ENCODE measurements around the gene SYNGR1. TPM values are rescaled to one million over a fixed set of nuclear protein-coding genes. Genes with fewer than 3 reads are reported as not detected.

The SYNGR1 gene
- total RNA-seq, 1 donor from 2014 or later: 11.0 TPM

GRCh38 chr22:39309881-39310714, 39.7 kb upstream of the SYNGR1 start:
- no peak for TF ChIP-seq EZH2 (IDR thresholded peaks at IDR 0.05)
- TF ChIP-seq CTCF (IDR thresholded peaks at IDR 0.05): no peak
- TF ChIP-seq EZH2phosphoT487 (IDR thresholded peaks at IDR 0.05): no peak
- no peak for DNase-seq (ENCODE audit: low spot score)
- Histone ChIP-seq H2AFZ (replicated peaks) (no peak overlapping the region), H3K27ac (no peak overlapping the region), H3F3A (ENCODE audit: low read depth) (peaks cover 69% of the 10 kb centered on the region), H3K36me3 (peaks cover 5% of the 10 kb centered on the region), H4K20me1 (ENCODE audit: low read depth) (peaks cover 58% of the 10 kb centered on the region), H3K9ac (no peak overlapping the region), H3K4me2 (no peak overlapping the region), H3K79me2 (ENCODE audit: low read depth) (peaks cover 18% of the 10 kb centered on the region), H3K4me3 (no peak overlapping the region), H3K4me1 (peaks cover 4% of the 10 kb centered on the region), H3K27me3 (no peaks in the 10 kb centered on the region), H3K9me3 (ENCODE audit: low read depth) (no peaks in the 10 kb centered on the region)
- Mint-ChIP-seq H3K36me3 (peaks cover 26% of the 10 kb centered on the region), H3K27me3 (ENCODE audit: insufficient read depth, low read depth) (peaks cover 9% of the 10 kb centered on the region), H3K4me3 (no peak overlapping the region), H3K4me1 (peaks cover 22% of the 10 kb centered on the region), H3K9me3 (no peaks in the 10 kb centered on the region), H3K27ac (no peak overlapping the region)

- TF ChIP-seq EZH2phosphoT487 (IDR thresholded peaks at IDR 0.05): no peak
- no peak for TF ChIP-seq EZH2 (IDR thresholded peaks at IDR 0.05)
- no peak for TF ChIP-seq CTCF (IDR thresholded peaks at IDR 0.05)
- H4K20me1 ChIP-seq (ENCODE audit: low read depth): peaks cover 75% of the 10 kb centered on the region
- H3K9ac ChIP-seq: no peak overlapping the region
- H3K4me3 ChIP-seq: no peak overlapping the region
- H2AFZ ChIP-seq (replicated peaks): no peak overlapping the region
- Mint-ChIP-seq H3K27me3 (ENCODE audit: insufficient read depth, low read depth) (peaks cover 12% of the 10 kb centered on the region), H3K27ac (no peak overlapping the region), H3K9me3 (no peaks in the 10 kb centered on the region), H3K4me1 (peaks cover 33% of the 10 kb centered on the region), H3K4me3 (peak overlapping the region; percentile 39), H3K36me3 (peaks cover 33% of the 10 kb centered on the region)
- H3K36me3 ChIP-seq: peaks cover 11% of the 10 kb centered on the region
- peaks cover 79% of the 10 kb centered on the region for H3F3A ChIP-seq (ENCODE audit: low read depth)
- no peaks in the 10 kb centered on the region for H3K27me3 ChIP-seq
- peaks cover 18% of the 10 kb centered on the region for H3K4me1 ChIP-seq
- peak overlapping the region; percentile 63 for H3K27ac ChIP-seq
- H3K79me2 ChIP-seq (ENCODE audit: low read depth): peaks cover 35% of the 10 kb centered on the region
- DNase-seq (ENCODE audit: low spot score): no peak
- no peak overlapping the region for H3K4me2 ChIP-seq
- H3K9me3 ChIP-seq (ENCODE audit: low read depth): no peaks in the 10 kb centered on the region
These were observed 38.0 kb upstream of the SYNGR1 start for GRCh38 chr22:39311592-39312400.

- Histone ChIP-seq H3K27me3 (no peaks in the 10 kb centered on the region), H3K4me3 (no peak overlapping the region), H2AFZ (replicated peaks) (no peak overlapping the region), H3K4me2 (no peak overlapping the region), H3F3A (ENCODE audit: low read depth) (peaks cover 84% of the 10 kb centered on the region), H3K9me3 (ENCODE audit: low read depth) (no peaks in the 10 kb centered on the region), H4K20me1 (ENCODE audit: low read depth) (peaks cover 81% of the 10 kb centered on the region), H3K79me2 (ENCODE audit: low read depth) (peaks cover 41% of the 10 kb centered on the region), H3K36me3 (peaks cover 11% of the 10 kb centered on the region), H3K9ac (no peak overlapping the region), H3K27ac (peak overlapping the region; percentile 63), H3K4me1 (peaks cover 24% of the 10 kb centered on the region)
- H3K9me3 Mint-ChIP-seq: no peaks in the 10 kb centered on the region
- peaks cover 39% of the 10 kb centered on the region for H3K4me1 Mint-ChIP-seq
- no peak overlapping the region for H3K27ac Mint-ChIP-seq
- peaks cover 36% of the 10 kb centered on the region for H3K36me3 Mint-ChIP-seq
- H3K4me3 Mint-ChIP-seq: no peak overlapping the region
- peaks cover 12% of the 10 kb centered on the region for H3K27me3 Mint-ChIP-seq (ENCODE audit: insufficient read depth, low read depth)
- TF ChIP-seq EZH2 (IDR thresholded peaks at IDR 0.05) (no peak), EZH2phosphoT487 (IDR thresholded peaks at IDR 0.05) (no peak), CTCF (IDR thresholded peaks at IDR 0.05) (no peak)
- no peak for DNase-seq (ENCODE audit: low spot score)
These were observed 37.4 kb upstream of the SYNGR1 start for GRCh38 chr22:39312410-39312809.
